ENCODE results near the gene MAGEA4.

MAGEA4 gene

GRCh38 chrX:151912780-151913179 lies at the start of gene MAGEA4:
MAGEA4 (plus strand) TSS chrX:151912889; CDS start chrX:151923665, 10,776 bp downstream.
- no peaks in the 10 kb centered on the region for H3K9me3 ChIP-seq (replicated peaks; ENCODE audit: insufficient read depth, low read length)
- H2AFZ ChIP-seq (ENCODE audit: low read length), result no peak within 1 kb of the TSS
- no peak within 1 kb of the TSS for H3K27ac ChIP-seq (ENCODE audit: low read length)
- H3K79me2 ChIP-seq (ENCODE audit: low read length), result no peaks in the 10 kb centered on the region
- TF ChIP-seq EZH2phosphoT487 (IDR thresholded peaks at IDR 0.05; ENCODE audit: low read length) (no peak), EZH2 (optimal IDR thresholded peaks at IDR 0.05; ENCODE audit: low read depth, low read length) (no peak), CTCF (IDR thresholded peaks at IDR 0.05; ENCODE audit: low read length) (no peak)
- H3F3A ChIP-seq (ENCODE audit: insufficient read depth, low read length), result no peaks in the 10 kb centered on the region
- no peak within 1 kb of the TSS for H3K4me2 ChIP-seq (ENCODE audit: low read depth, low read length)
- no peak for DNase-seq
- H3K4me1 ChIP-seq (ENCODE audit: low read length), result no peaks in the 10 kb centered on the region
- H3K36me3 ChIP-seq (replicated peaks; ENCODE audit: insufficient read depth, low read length), result no peaks in the 10 kb centered on the region
- H3K9me2 ChIP-seq (replicated peaks; ENCODE audit: insufficient read depth, low read length), result no peaks in the 10 kb centered on the region
- no peaks in the 10 kb centered on the region for H3K27me3 ChIP-seq (replicated peaks; ENCODE audit: insufficient read depth, low read length)
- H3K4me3 ChIP-seq (ENCODE audit: low read length), result no peak within 1 kb of the TSS
- no peaks in the 10 kb centered on the region for H4K20me1 ChIP-seq (ENCODE audit: insufficient read depth, low read length)
- no peak within 1 kb of the TSS for H3K9ac ChIP-seq (ENCODE audit: low read length)

GRCh38 chrX:151870602-151871001 lies 42.1 kb upstream of the MAGEA4 start:
- no peaks in the 10 kb centered on the region for H3K27me3 ChIP-seq (replicated peaks; ENCODE audit: insufficient read depth, low read length)
- no peaks in the 10 kb centered on the region for H3K79me2 ChIP-seq (ENCODE audit: low read length)
- no peaks in the 10 kb centered on the region for H3K9me3 ChIP-seq (replicated peaks; ENCODE audit: insufficient read depth, low read length)
- TF ChIP-seq EZH2phosphoT487 (IDR thresholded peaks at IDR 0.05; ENCODE audit: low read length), result no peak
- TF ChIP-seq CTCF (IDR thresholded peaks at IDR 0.05; ENCODE audit: low read length), result no peak
- no peak overlapping the region for H3K9ac ChIP-seq (ENCODE audit: low read length)
- no peaks in the 10 kb centered on the region for H3K9me2 ChIP-seq (replicated peaks; ENCODE audit: insufficient read depth, low read length)
- no peak overlapping the region for H3K4me3 ChIP-seq (ENCODE audit: low read length)
- H3K4me1 ChIP-seq (ENCODE audit: low read length), result no peaks in the 10 kb centered on the region
- H3K4me2 ChIP-seq (ENCODE audit: low read depth, low read length), result no peak overlapping the region
- no peaks in the 10 kb centered on the region for H3K36me3 ChIP-seq (replicated peaks; ENCODE audit: insufficient read depth, low read length)
- no peaks in the 10 kb centered on the region for H4K20me1 ChIP-seq (ENCODE audit: insufficient read depth, low read length)
- H2AFZ ChIP-seq (ENCODE audit: low read length), result no peak overlapping the region
- no peak for DNase-seq
- no peaks in the 10 kb centered on the region for H3F3A ChIP-seq (ENCODE audit: insufficient read depth, low read length)
- H3K27ac ChIP-seq (ENCODE audit: low read length), result no peak overlapping the region

- H3K4me3 ChIP-seq (ENCODE audit: low read length), result no peak overlapping the region
- DNase-seq, result no peak
Measured at GRCh38 chrX:151871244-151871643, 41.4 kb upstream of the MAGEA4 start.

More at GRCh38 chrX:151871244-151871643, 41.4 kb upstream of the MAGEA4 start:
- Histone ChIP-seq H3K9ac (ENCODE audit: low read length) (no peak overlapping the region), H3K27me3 (replicated peaks; ENCODE audit: insufficient read depth, low read length) (no peaks in the 10 kb centered on the region), H3K9me2 (replicated peaks; ENCODE audit: insufficient read depth, low read length) (no peaks in the 10 kb centered on the region), H3K79me2 (ENCODE audit: low read length) (no peaks in the 10 kb centered on the region), H3K36me3 (replicated peaks; ENCODE audit: insufficient read depth, low read length) (no peaks in the 10 kb centered on the region), H3K4me1 (ENCODE audit: low read length) (no peaks in the 10 kb centered on the region), H2AFZ (ENCODE audit: low read length) (no peak overlapping the region), H3K4me2 (ENCODE audit: low read depth, low read length) (no peak overlapping the region), H4K20me1 (ENCODE audit: insufficient read depth, low read length) (no peaks in the 10 kb centered on the region), H3F3A (ENCODE audit: insufficient read depth, low read length) (no peaks in the 10 kb centered on the region), H3K27ac (ENCODE audit: low read length) (no peak overlapping the region), H3K9me3 (replicated peaks; ENCODE audit: insufficient read depth, low read length) (no peaks in the 10 kb centered on the region)
- no peak for TF ChIP-seq EZH2phosphoT487 (IDR thresholded peaks at IDR 0.05; ENCODE audit: low read length)
- no peak for TF ChIP-seq EZH2 (optimal IDR thresholded peaks at IDR 0.05; ENCODE audit: low read depth, low read length)
- TF ChIP-seq CTCF (IDR thresholded peaks at IDR 0.05; ENCODE audit: low read length), result no peak

Data from MM.1S (cell line).